HUES6 (cell line): ENCODE results near the gene OXTR.

Experiments
- H3K27ac ChIP-seq: 2 replicates; pipeline ENCODE4 v1.7.0; 2013; ENCODE audit warnings: low read depth, mild to moderate bottlenecking, low read length, inconsistent platforms
- H3K27me3 ChIP-seq: 2 replicates; pipeline ENCODE4 v1.6.1; 2013; ENCODE audit warnings: low read length; ENCODE audit not compliant: control insufficient read depth, insufficient read depth
- H3K36me3 ChIP-seq: 2 replicates; pipeline ENCODE4 v1.6.1; 2013; ENCODE audit warnings: low read length; ENCODE audit not compliant: control insufficient read depth, insufficient read depth
- H3K4me1 ChIP-seq: 2 replicates; pipeline ENCODE4 v1.6.1; 2013; ENCODE audit warnings: low read length; ENCODE audit not compliant: control insufficient read depth, insufficient read depth
- H3K4me3 ChIP-seq: 2 replicates; pipeline ENCODE4 v1.5.1; 2013; ENCODE audit warnings: low read depth, low read length
- H3K9ac ChIP-seq: one replicate; pipeline ENCODE4 v1.6.1; 2013; ENCODE audit warnings: mild to moderate bottlenecking, low read length
- H3K9me3 ChIP-seq: 2 replicates; pipeline ENCODE4 v1.6.1; 2013; ENCODE audit warnings: low read depth, low read length; ENCODE audit not compliant: control insufficient read depth, insufficient read depth

Gene OXTR

GRCh38 chr3:8709801-8710507, 59.5 kb downstream of the OXTR start:
- peaks cover 97% of the 10 kb centered on the region for H3K27me3 ChIP-seq
- H3K4me1 ChIP-seq, result peaks cover 4% of the 10 kb centered on the region; the same call in 1 of the 2 replicates
- no peaks in the 10 kb centered on the region for H3K9me3 ChIP-seq
- H3K9ac ChIP-seq, result no peak overlapping the region
- no peak overlapping the region for H3K4me3 ChIP-seq
- H3K27ac ChIP-seq, result no peak overlapping the region
- no peaks in the 10 kb centered on the region for H3K36me3 ChIP-seq

- Histone ChIP-seq H3K4me3 (no peak overlapping the region), H3K27ac (no peak overlapping the region), H3K36me3 (no peaks in the 10 kb centered on the region), H3K27me3 (peaks cover 94% of the 10 kb centered on the region), H3K4me1 (peaks cover 3% of the 10 kb centered on the region; the same call in 1 of the 2 replicates), H3K9ac (no peak overlapping the region), H3K9me3 (no peaks in the 10 kb centered on the region)
Observed at GRCh38 chr3:8709287-8709686, 60.1 kb downstream of the OXTR start.

- H3K9me3 ChIP-seq, result no peaks in the 10 kb centered on the region
- no peak overlapping the region for H3K4me3 ChIP-seq
- H3K27me3 ChIP-seq, result peaks cover 57% of the 10 kb centered on the region
- H3K9ac ChIP-seq, result no peak overlapping the region
- no peaks in the 10 kb centered on the region for H3K36me3 ChIP-seq
- H3K27ac ChIP-seq, result no peak overlapping the region
- H3K4me1 ChIP-seq, result no peaks in the 10 kb centered on the region
Observed at GRCh38 chr3:8705575-8705974, 63.8 kb downstream of the OXTR start.

GRCh38 chr3:8702560-8702959, 66.9 kb downstream of the OXTR start:
- Histone ChIP-seq H3K9me3 (no peaks in the 10 kb centered on the region), H3K4me3 (no peak overlapping the region), H3K27me3 (peaks cover 27% of the 10 kb centered on the region), H3K27ac (no peak overlapping the region), H3K4me1 (no peaks in the 10 kb centered on the region), H3K36me3 (no peaks in the 10 kb centered on the region), H3K9ac (no peak overlapping the region)
